Urothelium cell line (cell line): Measurements from ENCODE around the gene TMX3.

Source experiments
- DNase-seq: peaks from one replicate; pipeline ENCODE4 v3.0.0; 2011; ENCODE audit warnings: low spot score, mixed read lengths
- FAIRE-seq: peaks from 2 replicates; lab custom pipeline; 2011; peaks lifted over from hg19 to GRCh38; lab: Jason Lieb, UNC

The TMX3 gene

GRCh38 chr18:68713131-68713530 lies 1.8 kb downstream of the TMX3 start:
- DNase-seq = no peak
- FAIRE-seq = no peak

- no peak for DNase-seq
- no peak for FAIRE-seq
Observed at GRCh38 chr18:68707646-68708045, 7.3 kb downstream of the TMX3 start.

- no peak for FAIRE-seq
Observed at GRCh38 chr18:68705119-68705518, 9.8 kb downstream of the TMX3 start.

DNA sequence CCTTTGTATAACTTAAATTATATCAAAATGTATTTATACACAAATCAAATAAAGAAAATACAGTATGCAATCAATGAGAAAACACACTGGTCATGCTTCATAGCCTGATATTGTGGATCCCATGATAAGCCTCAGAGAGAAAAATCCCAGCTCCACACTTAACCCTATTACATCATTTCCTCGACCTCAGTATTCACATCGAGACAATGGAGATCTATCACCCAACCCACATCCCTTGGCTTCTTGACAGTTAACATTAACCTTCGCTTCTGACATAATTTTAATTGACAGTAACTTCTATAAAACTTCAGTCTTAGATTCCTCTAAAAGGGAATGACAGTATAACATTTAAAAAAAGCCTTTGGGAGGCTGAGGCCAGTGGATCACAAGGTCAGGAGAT lies 11.6 kb downstream of the TMX3 start:
- DNase-seq (no peak), FAIRE-seq (no peak)

More at GRCh38 chr18:68705119-68705518, 9.8 kb downstream of the TMX3 start:
- no peak for DNase-seq

DNA sequence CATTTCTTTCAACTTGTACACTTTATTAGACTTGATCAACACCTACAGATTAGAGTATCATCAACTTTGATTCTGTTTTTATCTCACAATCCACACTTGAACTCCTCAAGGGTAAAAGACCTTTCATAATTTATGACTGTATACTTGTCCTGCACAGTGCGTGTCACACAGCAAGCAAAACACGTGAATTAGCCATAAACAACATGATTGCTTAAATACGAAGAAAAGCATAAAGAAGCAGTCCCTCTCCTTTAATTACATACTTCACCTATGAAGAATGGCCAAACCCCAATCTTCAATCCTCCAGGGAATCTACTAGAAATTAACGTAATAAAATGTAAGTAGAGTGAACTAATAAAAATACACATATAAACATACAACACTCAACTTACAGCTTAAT lies 13.6 kb downstream of the TMX3 start:
- no peak for FAIRE-seq
- no peak for DNase-seq

DNA sequence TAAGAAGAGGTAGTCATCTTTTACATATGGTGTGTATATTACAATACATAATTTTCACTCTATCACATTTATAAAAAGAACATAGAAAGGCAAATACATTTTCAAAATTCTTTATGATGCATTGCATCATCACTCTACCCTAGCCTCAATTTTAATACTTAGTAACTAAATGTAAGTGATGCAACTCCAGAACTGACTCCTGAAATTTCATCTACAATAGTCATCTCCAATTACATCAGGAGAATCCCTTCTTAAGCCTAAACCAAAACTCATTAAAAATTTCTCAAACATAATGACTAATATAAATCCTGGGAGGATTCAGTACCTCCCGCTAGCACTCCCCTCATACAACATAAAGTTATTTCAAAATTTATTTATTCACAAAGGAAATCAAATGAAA lies 15.9 kb downstream of the TMX3 start:
- no peak for FAIRE-seq
- no peak for DNase-seq

GRCh38 chr18:68696937-68697336 lies 18.0 kb downstream of the TMX3 start:
- FAIRE-seq = no peak
- no peak for DNase-seq

- FAIRE-seq (no peak), DNase-seq (no peak)
Observed at GRCh38 chr18:68694316-68694715, 20.6 kb downstream of the TMX3 start.

- DNase-seq = no peak
- FAIRE-seq = no peak
Observed at GRCh38 chr18:68693091-68693815, 21.7 kb downstream of the TMX3 start.

DNA sequence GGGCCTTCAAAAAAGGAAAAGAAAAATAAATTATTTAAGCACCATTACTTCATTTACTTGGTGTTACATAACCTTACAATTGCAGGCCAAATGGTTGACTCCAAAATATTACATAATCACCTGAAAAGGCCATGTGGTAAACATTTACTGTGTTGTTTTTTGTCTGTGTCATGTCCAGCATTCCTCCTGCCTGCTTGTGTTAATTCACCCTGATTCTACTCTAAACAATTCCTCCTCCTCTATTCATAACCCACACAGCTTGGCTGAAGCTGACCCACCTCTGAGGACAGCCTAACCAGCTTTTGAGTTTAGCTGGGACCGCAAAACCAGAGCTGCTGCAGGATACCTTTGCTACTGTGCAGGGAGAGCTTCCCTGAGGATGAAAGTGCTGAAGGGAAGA lies 35.4 kb downstream of the TMX3 start:
- DNase-seq = no peak
- no peak for FAIRE-seq

DNA sequence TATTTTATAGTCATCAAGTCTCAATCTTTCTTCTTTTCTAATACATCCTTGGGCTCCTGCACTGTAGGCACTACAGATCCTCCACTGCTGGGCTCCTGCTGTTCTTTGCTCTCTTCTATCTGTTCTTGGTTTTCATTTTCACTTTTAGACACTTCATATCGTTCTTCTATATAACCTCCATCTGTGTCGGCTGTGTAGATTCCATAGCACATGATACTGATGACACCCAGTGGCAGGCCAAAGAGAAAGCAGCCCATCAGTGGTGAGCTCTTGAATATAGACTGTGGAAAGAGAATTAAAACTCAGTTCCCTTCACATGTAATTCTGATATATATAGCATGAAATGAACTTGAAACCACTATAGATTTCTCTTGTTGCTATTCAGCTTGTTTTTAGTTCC lies 38.0 kb downstream of the TMX3 start:
- FAIRE-seq = no peak
- DNase-seq = no peak

- DNase-seq = no peak
- no peak for FAIRE-seq
Observed at GRCh38 chr18:68667121-68667520, 47.8 kb downstream of the TMX3 start.

DNA sequence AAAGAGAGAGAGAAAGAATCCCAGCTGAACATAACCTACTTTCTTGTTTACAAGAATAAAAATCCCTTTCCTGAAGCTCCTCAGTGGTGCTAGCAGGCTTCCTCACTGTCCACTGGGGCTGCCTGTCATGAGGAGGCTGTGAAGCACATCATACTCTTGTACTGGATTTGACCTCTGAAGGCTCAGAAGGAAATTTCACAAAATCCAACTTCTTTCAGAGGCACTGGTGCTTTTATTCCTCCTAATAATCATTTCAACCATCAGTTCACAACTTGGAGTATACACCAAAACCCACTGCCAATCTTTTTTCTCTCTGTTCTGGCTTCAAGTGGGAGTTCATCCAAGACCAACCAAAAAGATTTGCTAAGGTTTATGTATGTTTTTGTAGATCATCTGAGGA lies 48.5 kb downstream of the TMX3 start:
- DNase-seq (no peak), FAIRE-seq (no peak)

DNA sequence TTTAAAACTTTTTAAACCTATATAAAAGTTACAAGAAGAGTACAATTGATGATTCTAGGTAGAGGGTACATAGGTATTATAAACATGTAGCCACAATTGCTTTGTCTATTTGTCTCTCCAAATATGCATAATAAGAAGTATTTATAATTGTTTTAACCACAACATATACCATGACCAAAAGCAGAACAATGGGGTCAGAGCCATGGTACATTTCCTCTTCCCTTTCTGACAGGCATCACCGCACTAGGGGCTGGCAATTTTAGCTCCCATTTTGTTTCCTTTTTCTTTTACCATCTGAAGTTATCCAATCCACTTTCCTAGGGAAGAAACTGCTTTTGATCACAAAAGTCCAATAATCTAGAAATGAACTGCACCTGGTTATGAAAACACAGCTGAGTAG lies 49.3 kb downstream of the TMX3 start:
- FAIRE-seq = no peak

DNA sequence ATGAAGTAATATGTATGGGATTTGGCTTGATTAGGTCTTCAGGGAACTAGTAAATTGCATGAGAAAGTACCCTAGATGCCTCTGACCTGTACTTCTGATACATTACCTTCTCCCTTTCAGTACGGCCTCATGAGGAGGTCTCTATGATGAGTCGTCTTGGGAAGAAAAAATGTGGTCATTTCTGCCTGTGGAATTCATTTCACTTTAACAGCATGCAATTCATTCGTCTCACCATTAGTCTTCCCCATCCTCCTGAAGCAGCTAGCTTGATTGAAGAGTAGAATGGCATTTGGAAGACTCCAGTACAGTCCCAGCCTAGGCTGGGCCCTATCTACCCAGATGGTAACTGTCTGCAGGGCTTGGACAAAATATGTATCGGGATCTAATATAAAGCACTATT lies 52.2 kb downstream of the TMX3 start:
- FAIRE-seq = no peak
- DNase-seq = peak; percentile 8

More for the DNA sequence above, 49.3 kb downstream of the TMX3 start:
- no peak for DNase-seq

- DNase-seq (peak; percentile 11), FAIRE-seq (no peak)
Observed at GRCh38 chr18:68660354-68661183, 54.3 kb downstream of the TMX3 start.

DNA sequence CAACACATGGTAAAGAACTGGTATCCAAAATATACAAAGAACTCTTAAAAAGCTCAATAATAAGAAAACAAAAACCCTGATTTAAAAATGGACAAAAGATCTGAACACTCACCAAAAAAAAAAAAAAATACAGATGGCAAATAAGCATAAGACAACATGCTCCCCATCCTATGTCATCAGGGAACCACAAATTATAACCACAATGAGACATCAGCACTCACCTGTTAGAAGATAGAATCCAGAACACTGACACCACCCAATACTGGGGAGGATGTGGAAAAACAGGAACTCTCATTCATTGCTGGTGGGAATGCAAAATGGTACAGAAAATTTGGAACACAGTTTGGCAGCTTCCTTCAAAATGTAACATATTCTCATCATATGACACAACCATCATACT lies 66.7 kb downstream of the TMX3 start:
- DNase-seq = no peak
- FAIRE-seq = no peak

- no peak for FAIRE-seq
Observed at GRCh38 chr18:68642003-68642402, 72.9 kb downstream of the TMX3 start.

DNA sequence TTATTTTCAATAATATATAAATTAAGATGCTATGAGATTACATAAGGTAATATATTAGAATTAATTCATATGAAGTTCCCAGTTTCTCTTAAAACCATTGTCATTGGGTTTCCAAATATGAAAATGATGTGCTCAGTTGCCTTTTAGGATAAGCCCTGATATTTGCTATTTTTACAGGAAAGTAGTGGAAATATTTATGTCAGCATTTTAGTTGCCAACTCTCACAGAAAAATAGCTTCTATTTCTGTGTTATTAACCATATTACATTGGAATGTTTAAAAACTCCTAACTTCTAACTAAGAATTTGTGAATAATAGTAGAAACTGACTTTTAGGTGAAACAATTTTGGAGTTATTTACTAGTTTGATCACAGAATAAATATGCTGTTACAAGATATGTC lies 74.0 kb downstream of the TMX3 start:
- no peak for FAIRE-seq
- DNase-seq = no peak

More at GRCh38 chr18:68642003-68642402, 72.9 kb downstream of the TMX3 start:
- no peak for DNase-seq

DNA sequence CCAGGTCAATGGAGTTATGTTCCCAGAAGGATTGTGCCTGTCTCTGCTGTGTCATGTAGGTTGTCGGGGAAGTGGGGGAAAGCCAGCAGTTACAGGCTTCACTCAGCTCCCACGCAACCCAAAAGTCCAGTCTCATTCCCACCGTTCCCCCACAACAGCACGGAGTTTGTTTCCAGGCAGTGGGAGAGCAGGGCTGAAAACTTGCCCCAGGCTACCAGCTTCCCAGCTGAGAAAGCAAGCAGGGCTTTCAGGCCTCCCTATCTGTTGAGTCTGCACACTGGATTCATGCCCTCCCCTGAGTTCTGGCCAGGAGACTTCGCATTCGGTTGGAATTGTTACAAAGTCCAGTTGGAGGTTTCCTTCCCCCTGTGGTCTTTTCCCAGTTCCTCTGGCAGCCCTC lies 76.3 kb downstream of the TMX3 start:
- no peak for DNase-seq
- FAIRE-seq = no peak

DNA sequence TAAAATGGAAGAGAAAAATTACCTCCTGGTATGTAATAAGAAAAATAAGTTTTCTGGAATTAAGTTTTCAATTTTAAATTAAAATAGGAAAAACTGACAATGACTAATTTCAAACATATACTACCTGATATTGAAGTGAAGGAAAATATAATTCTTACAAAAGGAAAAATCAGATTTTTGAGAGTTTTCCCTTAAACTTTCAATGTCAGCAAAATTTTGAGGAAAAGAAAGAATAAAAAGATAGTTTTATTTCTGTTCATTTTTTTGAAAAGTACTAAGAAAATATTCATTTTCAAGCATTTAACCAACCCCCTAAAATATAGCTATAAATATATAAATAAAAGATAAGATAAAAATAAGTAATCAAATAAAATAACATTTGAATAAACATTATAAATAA lies 87.1 kb downstream of the TMX3 start:
- DNase-seq (no peak), FAIRE-seq (no peak)
